ENCODE measurements around the gene B3GALT5. TPM values are rescaled to one million over a fixed set of nuclear protein-coding genes. Genes with fewer than 3 reads are reported as not detected.

B3GALT5 gene
- total RNA-seq, 1 donor from 2014 or later = under 0.01 TPM

Other genes with a start within 250 kb of the B3GALT5 start
- gene LCA5L, start 167.2 kb upstream of the B3GALT5 start, total RNA-seq = 0.52 TPM
- gene SH3BGR, start 161.0 kb upstream of the B3GALT5 start, total RNA-seq = 58.5 TPM
- gene IGSF5, start 132.2 kb downstream of the B3GALT5 start, total RNA-seq = 0.52 TPM

Data from skeletal muscle tissue (tissue), 1 donor.